Superior temporal gyrus (tissue), 1 donor: ENCODE data around the gene INTS4.
"Not testable (repeated sequence)": the region's sequence is repeated elsewhere in the genome, so short reads cannot be mapped to it uniquely, and the experiment has no call there.

Experiments used
- DNase-seq: peaks from one replicate; pipeline ENCODE4 v3.0.0-alpha.2; 2016; ENCODE audit errors: extremely low spot score

INTS4 gene

DNA sequence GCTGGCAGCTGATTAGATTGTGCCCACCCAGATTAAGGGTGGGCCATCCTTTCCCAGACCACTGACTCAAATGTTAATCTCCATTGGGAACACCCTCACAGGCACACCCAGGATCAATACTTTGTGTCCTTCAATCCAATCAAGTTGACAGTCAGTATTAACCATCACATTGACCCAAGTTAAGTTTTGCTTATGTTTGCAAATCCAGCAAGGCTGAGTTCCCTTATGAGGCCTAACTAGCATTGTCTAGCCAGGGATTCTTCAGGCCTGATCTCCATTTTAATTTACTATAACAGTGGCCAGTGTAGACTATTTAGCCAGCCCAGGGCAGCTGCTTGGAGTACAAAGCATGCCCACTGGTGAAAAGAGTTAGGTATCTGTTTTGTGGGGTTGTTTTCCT lies 30.9 kb upstream of the INTS4 start:
- no peak for DNase-seq

DNA sequence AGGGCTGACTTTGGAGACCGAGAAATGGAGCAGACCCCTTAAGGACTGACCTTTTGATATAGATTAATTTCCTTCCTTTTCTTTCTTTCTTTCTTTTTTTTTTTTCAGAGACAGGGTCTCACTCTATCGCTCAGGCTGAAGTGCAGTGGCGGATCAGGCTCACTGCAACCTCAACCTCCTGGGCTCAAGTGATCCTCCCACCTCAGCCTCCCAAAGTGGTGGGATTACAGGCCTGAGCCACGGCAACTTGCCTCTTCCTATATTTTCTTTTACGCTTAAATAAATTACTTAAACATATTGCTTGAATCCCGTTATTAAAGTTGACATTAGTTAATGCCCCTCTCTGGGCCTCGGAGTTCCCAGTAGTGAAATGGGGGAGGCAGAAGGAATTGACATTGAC lies 29.0 kb upstream of the INTS4 start:
- DNase-seq = no peak

DNA sequence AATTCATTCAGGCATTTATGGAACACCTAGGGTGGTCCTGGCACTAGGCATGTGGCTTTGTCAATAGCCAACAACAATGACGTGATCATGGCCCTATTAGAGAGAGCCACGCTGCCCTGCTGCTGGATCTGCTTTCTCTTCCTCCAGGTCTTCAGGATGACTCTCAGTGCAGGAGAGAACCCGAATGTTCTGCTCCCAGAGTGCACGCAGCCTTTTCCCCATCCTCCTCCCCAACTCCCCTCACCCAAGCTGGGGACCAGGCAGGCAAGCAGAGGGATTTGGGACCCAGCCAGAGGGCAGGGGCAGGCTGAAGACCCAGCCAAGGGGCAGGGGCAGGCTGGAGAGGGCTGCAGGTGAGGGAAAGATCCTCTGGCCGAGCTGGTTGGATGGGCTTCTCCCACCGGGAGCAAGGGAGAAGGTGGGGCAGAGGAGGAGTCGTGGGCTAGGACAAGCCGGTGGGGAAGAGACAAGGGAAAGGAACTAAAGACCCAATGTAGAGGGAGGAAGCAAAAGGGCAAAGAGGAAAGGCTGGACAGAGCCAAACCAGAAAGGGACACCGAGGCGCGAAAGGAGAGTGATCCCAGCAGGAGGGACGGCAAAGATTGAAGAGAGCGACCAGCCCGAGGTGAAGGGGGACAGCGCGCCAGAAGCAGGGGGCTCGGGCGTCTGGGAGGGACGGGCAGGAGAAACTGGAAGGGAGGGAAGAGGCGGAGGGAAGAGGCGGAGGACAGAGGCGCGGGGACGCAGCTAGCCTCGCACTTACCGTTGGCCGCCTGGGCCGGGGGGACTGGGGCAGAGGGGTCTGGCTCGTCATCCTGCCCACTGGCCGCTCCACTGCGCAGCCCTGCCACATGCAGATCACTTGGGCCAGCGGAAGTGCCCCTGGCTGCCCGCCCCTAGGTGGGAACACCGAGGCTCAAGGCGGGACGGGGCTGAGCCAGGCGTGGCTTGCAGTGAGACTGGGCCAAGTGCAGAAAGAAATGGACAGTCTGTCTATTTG lies 28.2 kb upstream of the INTS4 start, which contains the start of gene KCTD14:
Gene KCTD14, minus strand, starts transcription at position 880 of the 1,000 bp plus-strand sequence. Its CDS starts 27 bp downstream, at position 853.
- no peak for DNase-seq

- DNase-seq = no peak
Measured at GRCh38 chr11:78021611-78022010, 27.1 kb upstream of the INTS4 start.

DNA sequence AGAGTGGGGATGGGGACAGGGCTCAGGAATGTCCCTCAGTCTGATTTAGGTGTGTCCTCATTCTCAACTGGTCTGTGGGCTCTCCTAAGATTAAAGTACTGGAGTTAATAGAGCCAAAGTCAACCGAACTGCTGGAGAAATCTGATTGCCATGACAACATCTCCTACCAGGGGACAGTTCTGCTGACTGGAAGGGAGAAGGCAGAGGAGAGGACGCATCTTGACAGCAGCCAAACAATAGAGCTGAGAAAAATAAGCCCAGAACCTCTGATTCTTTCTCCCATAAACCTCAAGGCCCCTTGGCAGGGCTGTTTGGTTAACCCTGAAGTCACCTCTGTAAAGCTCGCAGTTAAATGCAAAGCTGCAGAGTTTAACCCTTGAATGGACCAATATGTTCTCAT lies 25.8 kb upstream of the INTS4 start:
- DNase-seq = no peak

DNA sequence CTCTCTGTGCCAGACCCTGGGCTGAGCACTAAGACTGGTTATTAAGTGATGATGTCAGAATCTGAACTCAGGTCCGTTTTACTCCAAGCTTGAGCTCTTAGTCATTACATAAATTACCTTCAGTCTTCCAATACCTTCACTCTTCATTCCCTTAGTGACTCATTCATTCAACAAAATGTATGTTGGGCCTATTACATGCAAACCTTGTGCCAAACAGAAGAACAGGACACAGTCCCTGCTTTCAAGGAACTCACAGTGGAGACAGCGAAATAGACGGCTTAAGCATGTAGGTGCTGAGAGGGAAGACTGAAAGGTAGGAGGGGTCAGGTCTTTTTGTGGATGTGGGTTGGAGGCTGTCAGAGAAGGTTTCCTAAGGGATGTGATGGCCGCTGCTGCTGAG lies 25.3 kb upstream of the INTS4 start:
- DNase-seq = no peak

DNA sequence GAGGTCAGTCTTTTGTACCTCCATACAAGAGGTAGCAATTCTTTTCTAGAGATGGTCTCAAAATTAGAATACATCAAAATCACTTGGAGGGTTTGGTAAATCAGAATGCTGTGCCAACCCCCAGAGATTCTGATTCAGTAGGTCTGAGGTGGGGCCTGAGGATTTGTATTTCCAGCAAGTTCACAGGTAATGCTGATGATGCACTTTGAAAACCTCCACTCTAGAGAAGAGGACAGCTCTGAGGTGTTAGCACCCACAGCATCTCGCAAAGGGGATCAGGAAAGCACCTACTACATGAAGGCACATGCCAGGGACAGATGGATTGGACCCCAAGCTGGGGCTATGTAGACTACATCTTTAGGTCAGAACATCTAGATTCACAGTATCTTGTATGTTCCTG lies 21.4 kb upstream of the INTS4 start:
- no peak for DNase-seq

DNA sequence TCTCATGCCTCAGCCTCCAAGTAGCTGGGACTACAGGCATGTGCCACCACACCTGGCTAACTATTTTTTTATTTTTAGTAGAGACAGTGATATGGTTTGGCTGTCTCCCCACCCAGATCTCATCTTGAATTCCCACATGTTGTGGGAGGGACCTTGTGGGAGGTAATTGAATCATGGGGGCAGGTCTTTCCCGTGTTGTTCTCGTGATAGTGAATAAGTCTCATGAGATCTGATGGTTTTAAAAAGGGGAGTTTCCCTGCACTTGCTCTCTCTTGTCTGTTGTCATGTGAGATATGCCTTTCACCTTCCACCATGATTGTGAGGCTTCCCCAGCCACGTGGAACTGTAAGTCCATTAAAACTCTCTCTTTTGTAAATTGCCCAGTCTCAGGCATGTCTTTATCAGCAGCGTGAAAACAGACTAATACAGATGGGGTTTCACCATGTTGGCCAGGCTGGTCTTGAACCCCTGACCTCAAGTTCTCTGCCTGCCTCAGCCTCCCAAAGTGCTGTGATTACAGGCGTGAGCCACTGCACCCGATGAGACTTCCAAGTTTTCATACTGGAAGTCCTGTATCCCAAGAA lies 20.6 kb upstream of the INTS4 start:
- DNase-seq = not testable (repeated sequence)

GRCh38 chr11:78011301-78011700 lies 16.8 kb upstream of the INTS4 start:
- DNase-seq = no peak

DNA sequence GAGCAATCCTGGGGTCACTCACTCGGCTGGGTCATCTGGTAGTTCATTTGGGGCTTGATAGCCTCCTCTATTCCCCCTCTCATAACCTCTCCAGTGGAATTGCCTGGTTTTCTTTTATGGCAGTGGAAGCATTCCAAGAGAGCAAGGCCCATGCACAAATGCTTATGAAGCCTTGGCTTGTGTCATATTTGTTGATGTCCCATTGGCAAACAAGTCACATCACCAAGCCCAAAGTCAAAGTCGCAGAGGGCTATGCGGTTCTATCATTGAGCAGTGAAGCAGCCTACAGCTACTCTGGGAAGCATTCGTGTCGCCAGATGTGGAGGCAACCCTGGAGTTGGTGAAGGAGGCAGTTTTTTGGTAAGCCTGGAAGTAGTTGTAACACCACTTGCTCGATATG lies 16.3 kb upstream of the INTS4 start:
- no peak for DNase-seq

- DNase-seq = no peak
Measured at GRCh38 chr11:78010304-78010703, 15.8 kb upstream of the INTS4 start.

GRCh38 chr11:78009062-78009461 lies 14.6 kb upstream of the INTS4 start:
- no peak for DNase-seq

DNA sequence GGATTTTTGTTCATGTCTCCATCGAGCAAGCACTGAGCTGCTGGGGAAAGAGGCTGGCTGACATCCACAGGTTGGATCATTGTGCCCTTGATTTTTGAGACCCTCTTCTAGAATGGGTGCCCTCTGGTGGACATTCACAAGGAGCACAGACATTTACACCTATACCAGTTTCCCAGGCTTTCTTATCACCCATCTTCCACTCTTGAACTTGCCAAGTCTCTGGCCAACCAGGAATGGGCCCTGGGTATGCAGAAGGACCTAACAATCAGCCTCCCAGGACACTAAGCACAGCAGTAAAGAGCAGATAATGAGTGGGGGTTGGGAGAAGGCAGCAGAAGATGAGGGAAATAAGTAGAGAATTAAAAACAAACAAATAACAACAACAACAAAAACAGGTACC lies 5.7 kb upstream of the INTS4 start:
- peak; percentile 60 for DNase-seq

DNA sequence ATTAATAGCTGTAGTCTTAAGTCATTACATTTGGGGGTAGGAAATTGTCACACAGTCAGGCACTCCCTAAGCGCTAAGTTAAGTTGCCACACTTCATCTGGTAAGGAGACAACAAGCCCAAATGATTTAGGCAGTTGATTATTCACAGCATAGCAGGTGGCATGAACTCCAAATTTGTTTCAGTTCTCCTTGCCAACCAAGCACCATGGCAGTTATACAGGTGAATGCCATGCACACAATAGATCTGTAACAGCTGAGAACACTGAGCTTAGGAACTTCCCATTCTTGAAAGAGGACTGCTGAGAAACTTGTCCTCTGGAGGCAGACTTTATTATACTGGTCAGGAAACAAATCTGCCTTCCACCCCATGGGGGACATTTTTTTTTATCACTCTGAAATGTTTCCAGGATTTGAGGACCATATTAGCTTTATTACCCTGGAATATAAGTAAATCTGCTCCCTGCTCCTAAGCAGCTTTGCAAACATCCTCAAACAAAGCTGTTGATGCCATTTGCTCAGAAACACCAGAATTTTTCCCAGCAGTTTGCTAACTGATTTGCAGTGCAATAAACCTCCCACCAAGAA lies 5.1 kb upstream of the INTS4 start:
- DNase-seq = no peak

DNA sequence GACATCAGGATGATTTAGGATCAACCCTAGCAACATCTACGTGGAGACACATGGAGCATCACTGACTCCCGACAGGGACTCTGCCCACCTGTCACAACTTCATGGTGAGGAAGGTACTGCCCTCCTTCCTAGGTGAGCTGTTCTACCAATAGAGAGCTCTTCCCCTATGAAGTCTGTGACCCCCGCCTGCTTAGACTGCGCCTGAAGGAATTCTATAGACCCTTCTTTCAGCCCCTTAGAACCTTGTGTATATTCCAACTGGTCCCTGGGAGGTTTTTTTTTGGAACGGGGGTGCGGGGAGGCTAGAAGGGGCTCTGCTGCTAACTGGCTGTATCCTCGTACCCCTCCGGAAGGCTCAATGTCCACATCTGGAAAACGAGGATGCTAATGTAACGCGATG lies 566 bp downstream of the INTS4 start:
- no peak for DNase-seq

DNA sequence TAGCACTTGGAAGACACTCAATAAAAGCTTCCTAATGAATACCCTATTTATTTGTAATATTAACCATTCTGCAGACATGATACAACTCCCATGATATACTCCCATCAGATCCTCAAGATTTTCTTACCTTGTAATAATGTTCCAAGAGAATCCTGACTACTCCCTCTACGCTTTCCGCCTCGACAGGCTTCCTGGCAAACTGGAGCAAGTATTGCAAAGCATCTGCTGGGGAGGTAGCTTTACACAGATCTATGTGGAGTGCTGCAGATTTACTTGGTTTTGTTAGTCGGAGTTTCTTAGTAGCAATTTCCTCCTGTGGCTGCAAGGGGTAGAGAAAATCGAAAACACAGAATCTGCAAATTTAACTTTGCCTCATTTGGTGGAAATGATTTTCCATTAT lies 3.5 kb downstream of the INTS4 start:
- DNase-seq = no peak

GRCh38 chr11:77986456-77986855 lies 8.0 kb downstream of the INTS4 start:
- not testable (repeated sequence) for DNase-seq

DNA sequence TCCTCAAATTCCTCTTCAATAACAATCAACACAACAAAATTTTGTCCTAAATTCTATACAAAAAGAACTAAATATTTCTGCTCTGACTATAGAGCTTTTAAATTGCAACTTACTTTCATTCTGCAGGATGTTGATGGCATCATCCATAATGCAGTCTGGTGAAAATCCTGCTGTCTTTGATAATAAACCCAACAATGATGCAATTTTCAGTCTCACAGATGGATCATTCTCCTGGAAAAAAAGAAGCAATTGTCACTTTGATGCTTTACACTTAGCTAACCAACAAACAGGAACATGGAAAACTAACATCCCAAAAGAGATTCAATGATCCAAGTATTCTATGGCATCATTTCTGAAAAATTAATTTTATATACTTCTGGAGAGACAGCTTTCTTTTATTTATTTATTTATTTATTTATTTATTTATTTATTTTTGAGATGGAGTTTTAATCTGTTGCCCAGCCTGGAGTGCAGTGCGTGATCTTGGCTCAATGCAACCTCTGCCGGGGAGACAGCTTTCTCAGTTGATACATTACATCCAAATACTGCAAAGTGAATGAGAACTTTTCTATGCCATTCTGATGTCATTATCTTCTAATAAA lies 13.0 kb downstream of the INTS4 start:
- peak; percentile 45 for DNase-seq

- no peak for DNase-seq
Measured at GRCh38 chr11:77968337-77968736, 26.1 kb downstream of the INTS4 start.

DNA sequence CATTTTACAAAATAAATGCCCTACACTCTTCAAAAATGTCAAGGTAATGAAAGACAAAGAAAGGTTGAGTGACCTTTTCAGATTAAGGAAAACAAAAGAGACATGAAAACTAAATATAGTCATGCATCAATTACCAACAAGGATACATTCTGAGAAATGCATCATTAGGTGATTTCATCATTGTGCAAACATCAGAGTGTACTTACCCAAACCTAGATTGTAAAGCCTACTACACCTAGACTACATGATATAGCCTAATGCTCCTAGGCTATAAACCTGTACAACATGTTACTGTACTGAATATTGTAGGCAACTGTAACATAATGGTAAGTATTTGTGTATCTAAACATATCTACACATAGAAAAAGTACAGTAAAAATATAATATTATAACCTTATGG lies 26.7 kb downstream of the INTS4 start:
- DNase-seq = no peak

- DNase-seq = no peak
Measured at GRCh38 chr11:77967121-77967520, 27.3 kb downstream of the INTS4 start.

DNA sequence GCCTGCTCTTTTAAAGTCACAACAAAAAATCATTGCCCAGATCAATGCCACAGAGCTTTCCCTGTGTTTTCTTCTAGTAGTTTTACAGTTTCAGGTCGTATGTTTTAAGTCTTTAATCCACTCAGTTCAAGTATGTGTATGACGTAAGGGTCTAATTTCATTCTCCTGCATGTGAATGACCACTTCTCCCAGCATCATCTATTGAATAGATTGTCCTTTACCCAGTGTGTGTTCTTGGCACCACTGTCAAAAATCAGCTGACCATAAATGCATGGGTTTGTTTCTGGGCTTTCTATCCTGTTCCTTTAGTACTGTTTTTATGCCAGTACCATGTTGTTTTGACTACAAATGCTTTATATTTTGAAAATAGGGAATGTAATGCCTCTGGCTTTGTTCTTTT lies 28.1 kb downstream of the INTS4 start:
- DNase-seq = peak; percentile 46
